IPS-18c (cell line): ENCODE data around the gene CEP20.

ENCODE experiments used
- H3K4me3 ChIP-seq: 2 replicates; pipeline ENCODE4 v1.7.0; 2013; ENCODE audit warnings: low read depth, mild to moderate bottlenecking, low read length, moderate library complexity; ENCODE audit not compliant: insufficient read depth
- H3K9me3 ChIP-seq: one replicate; pipeline ENCODE4 v1.6.1; 2013; ENCODE audit warnings: mild to moderate bottlenecking, low read length, moderate library complexity; ENCODE audit not compliant: control insufficient read depth, insufficient read depth

Gene CEP20

GRCh38 chr16:15900901-15901500 is 12.6 kb upstream of the CEP20 start:
- Histone ChIP-seq H3K9me3 (no peaks in the 10 kb centered on the region), H3K4me3 (no peak overlapping the region)

GRCh38 chr16:15900357-15900756 is 12.0 kb upstream of the CEP20 start:
- H3K4me3 ChIP-seq = no peak overlapping the region

GRCh38 chr16:15899538-15900100 is 11.2 kb upstream of the CEP20 start:
- no peaks in the 10 kb centered on the region for H3K9me3 ChIP-seq
- H3K4me3 ChIP-seq = no peak overlapping the region

More at GRCh38 chr16:15900357-15900756, 12.0 kb upstream of the CEP20 start:
- H3K9me3 ChIP-seq = no peaks in the 10 kb centered on the region

GRCh38 chr16:15898654-15899053 is 10.3 kb upstream of the CEP20 start:
- no peak overlapping the region for H3K4me3 ChIP-seq
- H3K9me3 ChIP-seq = no peaks in the 10 kb centered on the region

- no peaks in the 10 kb centered on the region for H3K9me3 ChIP-seq
These were observed 9.4 kb upstream of the CEP20 start for GRCh38 chr16:15897834-15898254.

GRCh38 chr16:15897121-15897780 is 8.8 kb upstream of the CEP20 start:
- no peak overlapping the region for H3K4me3 ChIP-seq
- no peaks in the 10 kb centered on the region for H3K9me3 ChIP-seq

More at GRCh38 chr16:15897834-15898254, 9.4 kb upstream of the CEP20 start:
- H3K4me3 ChIP-seq = no peak overlapping the region

GRCh38 chr16:15894571-15895374 is 6.4 kb upstream of the CEP20 start:
- Histone ChIP-seq H3K4me3 (no peak overlapping the region), H3K9me3 (no peaks in the 10 kb centered on the region)

- H3K4me3 ChIP-seq = no peak overlapping the region
- H3K9me3 ChIP-seq = no peaks in the 10 kb centered on the region
These were observed 3.1 kb upstream of the CEP20 start for GRCh38 chr16:15891508-15891907.

GRCh38 chr16:15887283-15887682 is 1.1 kb downstream of the CEP20 start:
- Histone ChIP-seq H3K4me3 (peak overlapping the region; percentile 81), H3K9me3 (no peaks in the 10 kb centered on the region)

GRCh38 chr16:15886078-15886477 is 2.3 kb downstream of the CEP20 start:
- Histone ChIP-seq H3K9me3 (no peaks in the 10 kb centered on the region), H3K4me3 (no peak overlapping the region)

GRCh38 chr16:15885560-15886001 is 2.8 kb downstream of the CEP20 start:
- Histone ChIP-seq H3K9me3 (no peaks in the 10 kb centered on the region), H3K4me3 (no peak overlapping the region)

- H3K9me3 ChIP-seq = no peaks in the 10 kb centered on the region
These were observed 5.8 kb downstream of the CEP20 start for GRCh38 chr16:15882563-15882962.

GRCh38 chr16:15881794-15882379 is 6.5 kb downstream of the CEP20 start:
- Histone ChIP-seq H3K9me3 (no peaks in the 10 kb centered on the region), H3K4me3 (no peak overlapping the region; the same call in 1 of the 2 replicates)

More at GRCh38 chr16:15882563-15882962, 5.8 kb downstream of the CEP20 start:
- H3K4me3 ChIP-seq = no peak overlapping the region

GRCh38 chr16:15880434-15881308 is 7.7 kb downstream of the CEP20 start:
- Histone ChIP-seq H3K9me3 (no peaks in the 10 kb centered on the region), H3K4me3 (no peak overlapping the region)

GRCh38 chr16:15879255-15879811 is 9.1 kb downstream of the CEP20 start:
- no peaks in the 10 kb centered on the region for H3K9me3 ChIP-seq
- H3K4me3 ChIP-seq = no peak overlapping the region

GRCh38 chr16:15876503-15876902 is 11.9 kb downstream of the CEP20 start:
- H3K9me3 ChIP-seq = no peaks in the 10 kb centered on the region
- no peak overlapping the region for H3K4me3 ChIP-seq
